GM12878 (cell line): ENCODE measurements around the gene CYREN.
"Not testable (repeated sequence)": the region's sequence is repeated elsewhere in the genome, so short reads cannot be mapped to it uniquely, and the experiment has no call there.

ENCODE experiments used
- BRCA1 ChIP-seq: IDR thresholded peaks from 2 replicates; pipeline ENCODE4 v1.6.1; 2011; ENCODE audit warnings: low read depth, low read length, improper control_type of control experiment
- CEBPB ChIP-seq, 2 experiments: fragments of 150-350 bp in 1 of 2; IDR thresholded peaks; 2 replicates each; pipeline ENCODE4 v1.6.1; 2012 to 2014; ENCODE audit warnings: low read depth in 2 of 2, low read length in 2 of 2, borderline replicate concordance in 1 of 2, inconsistent platforms in 1 of 2
- CTCF ChIP-seq, 3 experiments: IDR thresholded peaks in 2 of 3; conservative IDR thresholded peaks in 1 of 3; 2 replicates each; pipeline ENCODE4 v1.5.1; 2011; ENCODE audit warnings: low read depth in 3 of 3, low read length in 3 of 3, mild to moderate bottlenecking in 3 of 3, control low read depth in 2 of 3, moderate library complexity in 2 of 3, inconsistent platforms in 1 of 3, mixed read lengths in 1 of 3; ENCODE audit not compliant: control insufficient read depth in 2 of 3, insufficient read depth in 1 of 3; ENCODE audit errors: extremely low read depth in 1 of 3
- EZH2 ChIP-seq: IDR thresholded peaks from 2 replicates; pipeline ENCODE4 v1.6.1; 2012; ENCODE audit warnings: low read depth, mild to moderate bottlenecking, control low read depth, inconsistent platforms, low read length, borderline replicate concordance; ENCODE audit not compliant: control insufficient read depth
- HCFC1 ChIP-seq: fragments of 150-350 bp; IDR thresholded peaks from 2 replicates; pipeline ENCODE4 v1.6.1; 2014; ENCODE audit warnings: low read length
- MXI1 ChIP-seq: fragments of 150-350 bp; IDR thresholded peaks from 2 replicates; pipeline ENCODE4 v1.6.1; 2011; ENCODE audit warnings: low read depth, mild to moderate bottlenecking, inconsistent platforms, low read length, improper control_type of control experiment
- POLR2A ChIP-seq: IDR thresholded peaks from 2 replicates; pipeline ENCODE4 v1.6.1; 2011; ENCODE audit warnings: low read depth, mild to moderate bottlenecking, low read length
- POLR2AphosphoS2 ChIP-seq: IDR thresholded peaks from 2 replicates; pipeline ENCODE4 v1.6.1; 2011; ENCODE audit warnings: low read depth, mild to moderate bottlenecking, low read length, improper control_type of control experiment, moderate library complexity
- SMAD1 ChIP-seq: fragments of 450-650 bp; IDR thresholded peaks from 2 replicates; pipeline ENCODE4 v1.6.1; 2018; ENCODE audit warnings: mild to moderate bottlenecking, low read depth; ENCODE audit not compliant: partially characterized antibody
- SREBF2 ChIP-seq: IDR thresholded peaks from 2 replicates; pipeline ENCODE4 v1.6.1; 2012; ENCODE audit warnings: mild to moderate bottlenecking, low read length
- STAT3 ChIP-seq: IDR thresholded peaks from 2 replicates; pipeline ENCODE4 v1.6.1; 2011; ENCODE audit warnings: low read depth, low read length, improper control_type of control experiment
- TAF1 ChIP-seq: IDR thresholded peaks from 2 replicates; pipeline ENCODE4 v1.6.1; 2011; ENCODE audit warnings: mild to moderate bottlenecking, low read depth, low read length, borderline replicate concordance
- TF ChIP-seq, protein P1 (sequence below): IDR thresholded peaks from 2 replicates; pipeline ENCODE4 v1.6.1; 2011; ENCODE audit warnings: low read depth, mild to moderate bottlenecking, low read length, moderate library complexity, borderline replicate concordance; ENCODE audit errors: extremely low read depth
- TF ChIP-seq, protein P2 (sequence below): fragments of 450-650 bp; IDR thresholded peaks from 2 replicates; pipeline ENCODE4 v1.6.1; 2017; ENCODE audit warnings: mild to moderate bottlenecking, moderate library complexity

GRCh38 chr7:135171581-135172291, 1.2 kb upstream of the CYREN start:
- not testable (repeated sequence) for TF ChIP-seq SREBF2; CTCF (IDR thresholded peaks at IDR 0.05 in 2 of 3, conservative IDR thresholded peaks at IDR 0.05 in 1 of 3; ENCODE audit: control insufficient read depth in 2 of 3, extremely low read depth in 1 of 3, insufficient read depth in 1 of 3, low read depth in 3 of 3, low read length in 3 of 3); POLR2AphosphoS2; POLR2A; EZH2; MXI1; SMAD1; CEBPB (IDR thresholded peaks at IDR 0.05; ENCODE audit: borderline replicate concordance in 1 of 2, low read depth in 2 of 2, low read length in 2 of 2); TAF1; STAT3; BRCA1; HCFC1
- TF ChIP-seq, protein P1, sequence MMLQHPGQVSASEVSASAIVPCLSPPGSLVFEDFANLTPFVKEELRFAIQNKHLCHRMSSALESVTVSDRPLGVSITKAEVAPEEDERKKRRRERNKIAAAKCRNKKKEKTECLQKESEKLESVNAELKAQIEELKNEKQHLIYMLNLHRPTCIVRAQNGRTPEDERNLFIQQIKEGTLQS: not testable (repeated sequence)
- TF ChIP-seq, protein P2, sequence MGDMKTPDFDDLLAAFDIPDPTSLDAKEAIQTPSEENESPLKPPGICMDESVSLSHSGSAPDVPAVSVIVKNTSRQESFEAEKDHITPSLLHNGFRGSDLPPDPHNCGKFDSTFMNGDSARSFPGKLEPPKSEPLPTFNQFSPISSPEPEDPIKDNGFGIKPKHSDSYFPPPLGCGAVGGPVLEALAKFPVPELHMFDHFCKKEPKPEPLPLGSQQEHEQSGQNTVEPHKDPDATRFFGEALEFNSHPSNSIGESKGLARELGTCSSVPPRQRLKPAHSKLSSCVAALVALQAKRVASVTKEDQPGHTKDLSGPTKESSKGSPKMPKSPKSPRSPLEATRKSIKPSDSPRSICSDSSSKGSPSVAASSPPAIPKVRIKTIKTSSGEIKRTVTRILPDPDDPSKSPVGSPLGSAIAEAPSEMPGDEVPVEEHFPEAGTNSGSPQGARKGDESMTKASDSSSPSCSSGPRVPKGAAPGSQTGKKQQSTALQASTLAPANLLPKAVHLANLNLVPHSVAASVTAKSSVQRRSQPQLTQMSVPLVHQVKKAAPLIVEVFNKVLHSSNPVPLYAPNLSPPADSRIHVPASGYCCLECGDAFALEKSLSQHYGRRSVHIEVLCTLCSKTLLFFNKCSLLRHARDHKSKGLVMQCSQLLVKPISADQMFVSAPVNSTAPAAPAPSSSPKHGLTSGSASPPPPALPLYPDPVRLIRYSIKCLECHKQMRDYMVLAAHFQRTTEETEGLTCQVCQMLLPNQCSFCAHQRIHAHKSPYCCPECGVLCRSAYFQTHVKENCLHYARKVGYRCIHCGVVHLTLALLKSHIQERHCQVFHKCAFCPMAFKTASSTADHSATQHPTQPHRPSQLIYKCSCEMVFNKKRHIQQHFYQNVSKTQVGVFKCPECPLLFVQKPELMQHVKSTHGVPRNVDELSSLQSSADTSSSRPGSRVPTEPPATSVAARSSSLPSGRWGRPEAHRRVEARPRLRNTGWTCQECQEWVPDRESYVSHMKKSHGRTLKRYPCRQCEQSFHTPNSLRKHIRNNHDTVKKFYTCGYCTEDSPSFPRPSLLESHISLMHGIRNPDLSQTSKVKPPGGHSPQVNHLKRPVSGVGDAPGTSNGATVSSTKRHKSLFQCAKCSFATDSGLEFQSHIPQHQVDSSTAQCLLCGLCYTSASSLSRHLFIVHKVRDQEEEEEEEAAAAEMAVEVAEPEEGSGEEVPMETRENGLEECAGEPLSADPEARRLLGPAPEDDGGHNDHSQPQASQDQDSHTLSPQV: not testable (repeated sequence)
